ENCODE measurements around the gene SLC22A15. TPM values are rescaled to one million over a fixed set of nuclear protein-coding genes. Genes with fewer than 3 reads are reported as not detected.

Gene SLC22A15
- total and polyA plus RNA-seq, 10 of the 15 experiments (the other 5 are each of a cell fraction or from before 2014, with no cell fraction given) = 0.05 to 2.8 (median 0.13) TPM; not detected in 1

- ATAC-seq = no peak
- Histone ChIP-seq H3K27me3 (replicated peaks in 1 of 2; ENCODE audit: control insufficient read depth in 2 of 2, insufficient read depth in 2 of 2, low read length in 1 of 2) (no peaks in the 10 kb centered on the region), H3K27ac (ENCODE audit: control insufficient read depth, insufficient read depth) (no peak overlapping the region), H3K79me2 (ENCODE audit: control insufficient read depth, insufficient read depth, low read length) (no peaks in the 10 kb centered on the region), H2AFZ (ENCODE audit: control insufficient read depth, low read depth, low read length) (no peak overlapping the region), H3K4me3 (no peak overlapping the region), H3K4me1 (ENCODE audit: control insufficient read depth, insufficient read depth, low read length) (no peaks in the 10 kb centered on the region), H3K9ac (ENCODE audit: control insufficient read depth, insufficient read depth, low read length) (no peak overlapping the region), H3K4me2 (ENCODE audit: control insufficient read depth, insufficient read depth) (no peak overlapping the region), H4K20me1 (ENCODE audit: control insufficient read depth, insufficient read depth) (no peaks in the 10 kb centered on the region), H3K9me3 (replicated peaks; ENCODE audit: control insufficient read depth, insufficient read depth, low read length) (no peaks in the 10 kb centered on the region), H3K36me3 (ENCODE audit: control insufficient read depth in 2 of 2, insufficient read depth in 2 of 2, low read length in 1 of 2) (no peaks in the 10 kb centered on the region)
- BruUV-seq (replicated peaks) = no TSS peak
- no peak for TF ChIP-seq MTA2 (IDR thresholded peaks at IDR 0.05; ENCODE audit: low read depth)
- TF ChIP-seq, protein P1, sequence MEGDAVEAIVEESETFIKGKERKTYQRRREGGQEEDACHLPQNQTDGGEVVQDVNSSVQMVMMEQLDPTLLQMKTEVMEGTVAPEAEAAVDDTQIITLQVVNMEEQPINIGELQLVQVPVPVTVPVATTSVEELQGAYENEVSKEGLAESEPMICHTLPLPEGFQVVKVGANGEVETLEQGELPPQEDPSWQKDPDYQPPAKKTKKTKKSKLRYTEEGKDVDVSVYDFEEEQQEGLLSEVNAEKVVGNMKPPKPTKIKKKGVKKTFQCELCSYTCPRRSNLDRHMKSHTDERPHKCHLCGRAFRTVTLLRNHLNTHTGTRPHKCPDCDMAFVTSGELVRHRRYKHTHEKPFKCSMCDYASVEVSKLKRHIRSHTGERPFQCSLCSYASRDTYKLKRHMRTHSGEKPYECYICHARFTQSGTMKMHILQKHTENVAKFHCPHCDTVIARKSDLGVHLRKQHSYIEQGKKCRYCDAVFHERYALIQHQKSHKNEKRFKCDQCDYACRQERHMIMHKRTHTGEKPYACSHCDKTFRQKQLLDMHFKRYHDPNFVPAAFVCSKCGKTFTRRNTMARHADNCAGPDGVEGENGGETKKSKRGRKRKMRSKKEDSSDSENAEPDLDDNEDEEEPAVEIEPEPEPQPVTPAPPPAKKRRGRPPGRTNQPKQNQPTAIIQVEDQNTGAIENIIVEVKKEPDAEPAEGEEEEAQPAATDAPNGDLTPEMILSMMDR (IDR thresholded peaks at IDR 0.05 in 2 of 3, conservative IDR thresholded peaks at IDR 0.05 in 1 of 3; ENCODE audit: control insufficient read depth in 2 of 3, extremely low read depth in 1 of 3, insufficient read depth in 1 of 3, low read depth in 3 of 3, low read length in 3 of 3) = no peak
- no peak for TF ChIP-seq MLLT1 (IDR thresholded peaks at IDR 0.05)
- TF ChIP-seq, protein P2, sequence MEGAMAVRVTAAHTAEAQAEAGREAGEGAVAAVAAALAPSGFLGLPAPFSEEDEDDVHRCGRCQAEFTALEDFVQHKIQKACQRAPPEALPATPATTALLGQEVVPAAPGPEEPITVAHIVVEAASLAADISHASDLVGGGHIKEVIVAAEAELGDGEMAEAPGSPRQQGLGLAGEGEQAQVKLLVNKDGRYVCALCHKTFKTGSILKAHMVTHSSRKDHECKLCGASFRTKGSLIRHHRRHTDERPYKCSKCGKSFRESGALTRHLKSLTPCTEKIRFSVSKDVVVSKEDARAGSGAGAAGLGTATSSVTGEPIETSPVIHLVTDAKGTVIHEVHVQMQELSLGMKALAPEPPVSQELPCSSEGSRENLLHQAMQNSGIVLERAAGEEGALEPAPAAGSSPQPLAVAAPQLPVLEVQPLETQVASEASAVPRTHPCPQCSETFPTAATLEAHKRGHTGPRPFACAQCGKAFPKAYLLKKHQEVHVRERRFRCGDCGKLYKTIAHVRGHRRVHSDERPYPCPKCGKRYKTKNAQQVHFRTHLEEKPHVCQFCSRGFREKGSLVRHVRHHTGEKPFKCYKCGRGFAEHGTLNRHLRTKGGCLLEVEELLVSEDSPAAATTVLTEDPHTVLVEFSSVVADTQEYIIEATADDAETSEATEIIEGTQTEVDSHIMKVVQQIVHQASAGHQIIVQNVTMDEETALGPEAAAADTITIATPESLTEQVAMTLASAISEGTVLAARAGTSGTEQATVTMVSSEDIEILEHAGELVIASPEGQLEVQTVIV (IDR thresholded peaks at IDR 0.05; ENCODE audit: borderline replicate concordance, partially characterized antibody) = no peak
- no peak for TF ChIP-seq MTA3 (IDR thresholded peaks at IDR 0.05; ENCODE audit: borderline replicate concordance, low read length)
- no peak for TF ChIP-seq NR2C2 (IDR thresholded peaks at IDR 0.05; ENCODE audit: borderline replicate concordance, control insufficient read depth, insufficient read length, low read depth)
- TF ChIP-seq, protein P3, sequence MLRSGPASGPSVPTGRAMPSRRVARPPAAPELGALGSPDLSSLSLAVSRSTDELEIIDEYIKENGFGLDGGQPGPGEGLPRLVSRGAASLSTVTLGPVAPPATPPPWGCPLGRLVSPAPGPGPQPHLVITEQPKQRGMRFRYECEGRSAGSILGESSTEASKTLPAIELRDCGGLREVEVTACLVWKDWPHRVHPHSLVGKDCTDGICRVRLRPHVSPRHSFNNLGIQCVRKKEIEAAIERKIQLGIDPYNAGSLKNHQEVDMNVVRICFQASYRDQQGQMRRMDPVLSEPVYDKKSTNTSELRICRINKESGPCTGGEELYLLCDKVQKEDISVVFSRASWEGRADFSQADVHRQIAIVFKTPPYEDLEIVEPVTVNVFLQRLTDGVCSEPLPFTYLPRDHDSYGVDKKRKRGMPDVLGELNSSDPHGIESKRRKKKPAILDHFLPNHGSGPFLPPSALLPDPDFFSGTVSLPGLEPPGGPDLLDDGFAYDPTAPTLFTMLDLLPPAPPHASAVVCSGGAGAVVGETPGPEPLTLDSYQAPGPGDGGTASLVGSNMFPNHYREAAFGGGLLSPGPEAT (IDR thresholded peaks at IDR 0.05; ENCODE audit: low read depth) = no peak
- no peak for TF ChIP-seq ESRRA (IDR thresholded peaks at IDR 0.05; ENCODE audit: low read length)
- ChIA-PET RAD21 (ENCODE audit: unreplicated experiment) (no interaction called here), POLR2A (no interaction called here), CTCF (no interaction called here), SMC1A (ENCODE audit: uncharacterized antibody, unreplicated experiment) (no interaction called here)
- FAIRE-seq = no peak
- WGBS (ENCODE audit: insufficient coverage, insufficient replicate concordance, low lambda C conversion rate, missing lambda C conversion rate) = 0% methylated on average over 1 of the region's 1 CpG
- in situ Hi-C loops (cut with MboI) = no loop called here
- intact Hi-C loops (cut with micrococcal nuclease; ENCODE audit: unreplicated experiment) = no loop called here
- DNase-seq (ENCODE audit: low read depth, low spot score) = no peak
Measured at GRCh38 chr1:115953180-115953579, 23.1 kb upstream of the SLC22A15 start.

Measured in GM12878 (cell line).